Stimulated activated naive CD4-positive, alpha-beta T cell (primary cell): ENCODE data around the gene SCFD2.
"Not testable (repeated sequence)": the region's sequence is repeated elsewhere in the genome, so short reads cannot be mapped to it uniquely, and the experiment has no call there.

Source experiments
- DNase-seq, 6 experiments: peaks; one replicate each; lab custom pipeline; 2025; lab: John Stamatoyannopoulos, UW

SCFD2 gene

GRCh38 chr4:53189011-53189410 lies 176.8 kb downstream of the SCFD2 start:
- DNase-seq = no peak

DNA sequence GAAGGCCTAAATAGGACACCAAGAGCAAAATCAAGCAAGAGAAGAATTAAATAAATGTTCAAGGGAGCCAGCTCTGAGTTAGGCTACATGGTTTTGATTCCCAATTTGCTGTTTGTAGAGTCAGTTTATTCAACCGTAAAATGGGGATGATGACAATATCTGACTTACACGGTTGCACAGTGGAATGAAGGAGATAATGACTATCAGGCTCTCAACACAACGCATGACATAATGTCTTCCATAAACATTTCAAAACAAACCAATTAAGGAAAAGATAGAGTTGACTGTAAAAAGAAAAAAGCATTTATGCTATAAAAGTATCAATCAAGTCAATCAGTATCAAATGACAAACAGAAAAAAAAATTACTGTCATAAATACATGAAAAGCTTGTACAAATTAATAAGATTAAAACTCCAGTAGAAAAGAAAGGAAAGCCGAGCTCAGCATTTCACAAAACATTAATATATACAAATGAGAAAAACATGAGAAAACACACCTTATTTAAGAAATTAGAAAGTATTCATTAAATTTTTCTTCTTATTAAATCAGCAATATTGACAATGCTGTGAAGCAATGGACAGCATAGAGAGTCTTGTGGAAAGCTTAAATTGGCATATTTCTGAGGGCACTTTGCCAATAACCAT lies 179.0 kb downstream of the SCFD2 start:
- DNase-seq = no peak

GRCh38 chr4:53185869-53186585 lies 179.8 kb downstream of the SCFD2 start:
- DNase-seq = no peak

- DNase-seq = no peak
These were observed 182.1 kb downstream of the SCFD2 start for GRCh38 chr4:53183754-53184153.

- not testable (repeated sequence) for DNase-seq
These were observed 188.1 kb downstream of the SCFD2 start for GRCh38 chr4:53177751-53178150.

DNA sequence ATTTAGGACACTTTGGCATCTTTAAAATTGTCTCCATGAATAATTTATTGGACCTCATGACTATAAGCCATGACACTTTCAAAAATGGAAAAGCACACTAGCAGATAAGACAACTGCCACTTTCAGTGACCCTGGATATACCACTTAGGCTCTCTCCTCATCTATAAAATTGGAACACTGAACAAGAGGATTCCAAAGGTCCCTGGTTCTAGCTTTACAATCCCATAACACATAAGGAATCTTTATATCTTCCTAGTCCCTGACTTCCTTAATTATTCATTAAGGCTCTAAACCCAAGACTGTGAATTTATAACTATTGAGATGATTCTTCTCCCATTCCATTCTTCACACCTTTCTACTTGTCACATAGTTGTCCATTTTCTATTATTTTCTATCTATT lies 190.2 kb downstream of the SCFD2 start:
- no peak for DNase-seq

- DNase-seq = no peak
These were observed 191.0 kb downstream of the SCFD2 start for GRCh38 chr4:53174823-53175222.

DNA sequence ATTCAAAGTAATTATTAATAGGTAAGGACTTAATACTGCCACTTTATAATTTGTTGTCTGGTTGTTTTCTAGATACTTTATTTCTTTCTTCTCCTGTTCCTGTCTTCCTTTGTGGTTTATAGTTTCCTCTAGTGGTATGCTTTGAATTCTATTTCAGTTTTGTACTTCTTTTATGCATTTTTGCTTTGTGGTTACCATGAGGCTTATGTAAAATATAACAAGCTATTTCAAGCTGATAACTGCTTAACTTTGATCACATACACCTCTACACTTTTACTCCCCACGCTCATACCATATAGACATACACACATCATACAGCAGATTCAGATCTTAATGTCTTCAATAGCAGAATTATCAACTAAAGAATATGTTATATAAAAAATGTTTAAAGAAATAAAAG lies 192.3 kb downstream of the SCFD2 start:
- DNase-seq = no peak

GRCh38 chr4:53171797-53172196 lies 194.1 kb downstream of the SCFD2 start:
- DNase-seq = no peak

- DNase-seq = no peak
These were observed 195.9 kb downstream of the SCFD2 start for GRCh38 chr4:53169695-53170617.

- no peak for DNase-seq
These were observed 197.6 kb downstream of the SCFD2 start for GRCh38 chr4:53168228-53168627.

DNA sequence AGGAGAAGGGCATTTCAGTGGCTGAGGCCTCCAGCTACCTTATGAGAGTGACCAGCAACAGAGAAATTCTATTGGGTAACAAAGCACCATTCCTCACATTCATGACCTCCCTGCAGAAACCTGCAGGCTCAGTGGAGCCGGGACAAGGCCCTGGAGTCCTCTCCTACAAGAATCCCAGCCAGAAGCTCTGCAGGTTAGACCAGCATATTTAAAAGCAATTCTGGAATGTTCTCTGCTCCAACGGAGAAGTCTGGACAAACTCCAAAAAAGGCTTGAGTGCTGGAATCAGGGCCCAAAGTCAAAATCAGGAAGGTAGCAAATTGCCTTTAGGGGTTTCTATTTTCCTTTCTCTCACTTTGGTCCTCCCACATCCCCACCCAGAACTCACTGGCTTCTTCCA lies 202.9 kb downstream of the SCFD2 start:
- DNase-seq = no peak

GRCh38 chr4:53161787-53162433 lies 204.0 kb downstream of the SCFD2 start:
- DNase-seq = no peak

DNA sequence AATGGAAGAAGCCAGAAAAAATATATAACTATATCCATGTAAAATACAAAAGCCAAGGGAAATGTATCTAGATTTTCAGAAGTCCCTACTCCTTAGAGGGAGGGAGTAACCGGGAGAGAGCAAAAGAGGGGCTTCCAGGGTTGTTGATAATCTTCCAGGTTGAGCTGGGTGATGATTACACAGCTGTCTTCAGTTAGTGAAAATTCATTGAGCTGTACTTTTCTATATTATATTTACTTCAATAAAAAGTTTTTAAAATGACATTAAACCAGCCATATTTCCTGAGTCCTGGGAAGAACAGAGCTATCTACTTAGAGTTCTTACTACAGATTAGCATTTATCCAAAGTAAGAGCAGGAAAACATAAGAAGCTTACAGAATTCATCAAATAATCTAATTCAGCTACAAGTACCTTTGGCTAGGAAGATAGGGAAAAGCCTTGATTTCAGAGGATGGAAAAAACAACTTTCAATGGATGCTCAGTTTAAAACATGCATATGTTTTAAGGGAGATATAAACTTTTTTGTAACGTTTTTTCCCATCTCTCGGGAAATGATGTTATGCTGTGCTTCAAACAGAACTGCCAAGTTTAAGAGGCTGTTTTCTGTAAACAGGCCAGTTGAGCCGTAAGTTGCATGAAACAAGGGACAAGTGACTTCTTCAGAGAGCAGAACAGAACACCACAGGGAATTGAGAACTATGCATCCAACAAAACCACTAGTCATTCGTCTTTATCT lies 204.6 kb downstream of the SCFD2 start:
- no peak for DNase-seq

DNA sequence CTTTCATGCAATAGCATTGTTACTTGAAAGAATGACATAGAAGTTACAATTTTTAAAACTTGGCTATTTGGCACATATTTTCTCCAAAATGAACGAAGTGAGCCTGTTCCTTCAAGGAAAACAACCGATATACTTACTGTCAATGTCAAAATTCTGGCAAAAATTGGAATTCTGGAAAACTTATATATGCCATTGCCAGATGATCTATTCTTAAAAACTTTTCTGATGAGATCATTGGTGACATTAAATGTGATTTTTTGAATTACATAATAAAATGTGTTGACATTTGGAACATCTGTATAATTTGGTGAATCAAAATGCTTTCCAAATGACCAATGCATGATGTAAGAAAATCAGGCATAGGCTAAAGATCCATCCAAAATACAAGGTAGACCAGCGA lies 209.0 kb downstream of the SCFD2 start:
- no peak for DNase-seq

GRCh38 chr4:53152467-53152866 lies 213.4 kb downstream of the SCFD2 start:
- no peak for DNase-seq

GRCh38 chr4:53151489-53151788 lies 214.4 kb downstream of the SCFD2 start:
- DNase-seq = no peak

GRCh38 chr4:53150631-53151488 lies 215.0 kb downstream of the SCFD2 start:
- no peak for DNase-seq

DNA sequence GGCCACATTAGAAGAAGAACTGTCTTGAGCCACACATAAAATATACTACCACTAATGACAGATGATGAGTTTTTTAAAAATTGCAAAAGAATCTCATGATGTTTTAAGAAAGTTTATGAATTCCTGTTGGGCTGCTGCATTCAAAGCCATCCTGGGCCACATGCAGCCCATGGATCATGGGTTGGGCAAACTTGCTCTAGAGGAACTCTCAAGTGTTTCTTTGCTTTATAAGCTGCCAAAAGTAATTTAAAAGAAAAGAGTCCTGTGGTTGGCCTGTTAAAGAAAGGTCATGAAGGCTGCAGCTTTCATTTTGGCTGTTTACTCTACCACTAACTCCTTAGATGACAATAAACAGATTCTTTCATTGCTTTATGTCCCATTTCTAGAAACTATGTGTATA lies 218.2 kb downstream of the SCFD2 start:
- no peak for DNase-seq

DNA sequence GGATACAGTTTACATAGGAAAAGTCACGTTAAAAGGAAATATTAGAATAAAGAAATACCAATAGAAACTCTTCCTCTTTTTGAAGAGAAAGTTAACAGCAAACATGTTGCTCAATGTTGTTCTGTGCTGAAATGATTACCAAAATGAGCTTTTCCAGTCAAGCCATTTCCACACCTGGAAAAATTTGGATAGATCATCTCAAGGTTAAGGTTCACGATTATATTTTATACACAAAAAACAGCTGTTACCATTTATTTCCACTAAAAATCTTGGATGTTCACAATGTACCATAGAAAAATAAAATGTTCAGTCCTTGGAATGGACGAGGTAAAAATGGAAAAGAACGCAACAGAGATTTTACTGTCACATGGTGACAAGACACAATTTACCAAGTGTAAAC lies 218.7 kb downstream of the SCFD2 start:
- DNase-seq = no peak

DNA sequence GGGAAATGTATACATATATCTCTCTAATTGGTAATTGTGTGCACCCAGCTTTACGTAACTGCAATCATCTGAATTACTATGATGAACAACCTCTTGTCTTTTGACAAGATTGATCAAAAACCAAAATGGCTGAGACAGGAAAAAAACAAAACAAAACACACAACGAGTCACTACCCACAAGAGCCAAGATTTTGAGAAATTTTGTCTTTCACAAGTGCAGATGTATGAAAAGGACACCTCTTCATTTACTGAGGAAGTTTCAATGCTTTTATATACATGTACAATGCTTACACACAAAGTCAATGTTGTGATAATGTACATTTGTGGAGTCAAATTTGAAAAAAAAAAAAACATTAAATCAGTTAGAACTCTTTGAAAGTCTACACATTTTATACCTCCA lies 224.6 kb downstream of the SCFD2 start:
- no peak for DNase-seq
